ENCODE measurements around the gene GPC5.

DNA sequence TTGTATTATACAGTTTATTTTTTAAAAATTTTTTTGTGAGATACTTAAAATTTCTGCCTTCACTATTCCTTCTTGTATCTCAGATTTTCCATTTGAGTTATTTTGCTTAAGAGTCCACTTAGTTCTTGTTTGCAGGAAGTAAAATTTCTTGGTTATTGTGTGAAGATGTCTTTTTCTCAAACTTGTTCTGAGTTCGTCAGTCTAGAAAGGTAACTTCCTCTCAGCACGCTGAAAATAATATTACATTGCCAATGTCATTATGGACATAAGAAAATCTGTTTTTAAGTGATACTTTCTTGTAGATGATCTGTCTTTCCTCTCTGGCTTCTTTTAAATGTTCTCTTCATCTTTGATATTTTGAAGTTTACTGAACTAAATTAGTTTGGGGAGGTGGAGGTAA is 1096.5 kb downstream of the GPC5 start:
- TF ChIP-seq, protein P1, sequence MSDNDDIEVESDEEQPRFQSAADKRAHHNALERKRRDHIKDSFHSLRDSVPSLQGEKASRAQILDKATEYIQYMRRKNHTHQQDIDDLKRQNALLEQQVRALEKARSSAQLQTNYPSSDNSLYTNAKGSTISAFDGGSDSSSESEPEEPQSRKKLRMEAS (IDR thresholded peaks at IDR 0.05) = no peak
- TF ChIP-seq CEBPB (IDR thresholded peaks at IDR 0.05) (no peak), TAF1 (IDR thresholded peaks at IDR 0.05; ENCODE audit: low read depth) (no peak), TEAD4 (IDR thresholded peaks at IDR 0.05) (no peak), RAD21 (IDR thresholded peaks at IDR 0.05; ENCODE audit: low read depth) (no peak), YY1 (IDR thresholded peaks at IDR 0.05; ENCODE audit: low read depth) (no peak), EP300 (IDR thresholded peaks at IDR 0.05; ENCODE audit: borderline replicate concordance) (no peak), NFIC (IDR thresholded peaks at IDR 0.05) (no peak), TCF12 (IDR thresholded peaks at IDR 0.05; ENCODE audit: low read depth) (no peak), EGR1 (IDR thresholded peaks at IDR 0.05) (no peak), FOXM1 (IDR thresholded peaks at IDR 0.05; ENCODE audit: borderline replicate concordance, low read depth) (no peak)
- TF ChIP-seq, protein P2, sequence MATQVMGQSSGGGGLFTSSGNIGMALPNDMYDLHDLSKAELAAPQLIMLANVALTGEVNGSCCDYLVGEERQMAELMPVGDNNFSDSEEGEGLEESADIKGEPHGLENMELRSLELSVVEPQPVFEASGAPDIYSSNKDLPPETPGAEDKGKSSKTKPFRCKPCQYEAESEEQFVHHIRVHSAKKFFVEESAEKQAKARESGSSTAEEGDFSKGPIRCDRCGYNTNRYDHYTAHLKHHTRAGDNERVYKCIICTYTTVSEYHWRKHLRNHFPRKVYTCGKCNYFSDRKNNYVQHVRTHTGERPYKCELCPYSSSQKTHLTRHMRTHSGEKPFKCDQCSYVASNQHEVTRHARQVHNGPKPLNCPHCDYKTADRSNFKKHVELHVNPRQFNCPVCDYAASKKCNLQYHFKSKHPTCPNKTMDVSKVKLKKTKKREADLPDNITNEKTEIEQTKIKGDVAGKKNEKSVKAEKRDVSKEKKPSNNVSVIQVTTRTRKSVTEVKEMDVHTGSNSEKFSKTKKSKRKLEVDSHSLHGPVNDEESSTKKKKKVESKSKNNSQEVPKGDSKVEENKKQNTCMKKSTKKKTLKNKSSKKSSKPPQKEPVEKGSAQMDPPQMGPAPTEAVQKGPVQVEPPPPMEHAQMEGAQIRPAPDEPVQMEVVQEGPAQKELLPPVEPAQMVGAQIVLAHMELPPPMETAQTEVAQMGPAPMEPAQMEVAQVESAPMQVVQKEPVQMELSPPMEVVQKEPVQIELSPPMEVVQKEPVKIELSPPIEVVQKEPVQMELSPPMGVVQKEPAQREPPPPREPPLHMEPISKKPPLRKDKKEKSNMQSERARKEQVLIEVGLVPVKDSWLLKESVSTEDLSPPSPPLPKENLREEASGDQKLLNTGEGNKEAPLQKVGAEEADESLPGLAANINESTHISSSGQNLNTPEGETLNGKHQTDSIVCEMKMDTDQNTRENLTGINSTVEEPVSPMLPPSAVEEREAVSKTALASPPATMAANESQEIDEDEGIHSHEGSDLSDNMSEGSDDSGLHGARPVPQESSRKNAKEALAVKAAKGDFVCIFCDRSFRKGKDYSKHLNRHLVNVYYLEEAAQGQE (IDR thresholded peaks at IDR 0.05; ENCODE audit: low read depth) = no peak
